HepG2 (cell line): ENCODE data around the gene FAM240A. TPM values are rescaled to one million over a fixed set of nuclear protein-coding genes. Genes with fewer than 3 reads are reported as not detected.

Source experiments
- CBX2 ChIP-seq, 2 experiments: fragments of 200-600 bp in 1 of 2; sonication (generic); formaldehyde crosslinking in 1 of 2; IDR thresholded peaks; 2 replicates each; pipeline versions ENCODE4 v1.7.0 to v1.8.1; 2018 to 2022; ENCODE audit warnings: low read depth in 2 of 2, low read length in 1 of 2, mild to moderate bottlenecking in 1 of 2, missing genetic modification reagents in 1 of 2
- PPARG ChIP-seq: conservative IDR thresholded peaks from 2 replicates; pipeline ENCODE4 v1.6.1; 2016; ENCODE audit warnings: missing biosample characterization, missing genetic modification reagents
- RXRA ChIP-seq: sonication (generic); formaldehyde crosslinking; IDR thresholded peaks from 2 replicates; pipeline ENCODE4 v1.5.1; 2020; ENCODE audit warnings: missing genetic modification reagents
- SMYD3 ChIP-seq: sonication (generic); formaldehyde crosslinking; IDR thresholded peaks from 2 replicates; pipeline ENCODE4 v1.8.1; 2023; ENCODE audit warnings: mild to moderate bottlenecking, missing genetic modification reagents
- THAP11 ChIP-seq: IDR thresholded peaks from 2 replicates; pipeline ENCODE4 v1.6.1; 2016; ENCODE audit warnings: missing biosample characterization, missing genetic modification reagents
- U2AF2 ChIP-seq: fragments of 200-400 bp; formaldehyde crosslinking; IDR thresholded peaks from 2 replicates; pipeline ENCODE4 v1.6.1; 2017; ENCODE audit warnings: low read depth, mild to moderate bottlenecking, low read length
- ZNF629 ChIP-seq: sonication (generic); formaldehyde crosslinking; conservative IDR thresholded peaks from 2 replicates; pipeline ENCODE4 v1.5.0; 2020; ENCODE audit warnings: missing genetic modification reagents
- ZSCAN9 ChIP-seq: IDR thresholded peaks from 2 replicates; pipeline ENCODE4 v1.6.1; 2016; ENCODE audit warnings: borderline replicate concordance
- polyA plus RNA-seq, 8 experiments: library from polyadenylated mRNA; depleted of rRNA in 3 of 8; stranded (reverse) in 7 of 8; unstranded in 1 of 8; fragments of >200 nt; fragmentation: Illumina TruSeq in 4 of 8; extraction: Trizol in 4 of 8; gene quantifications; 2 replicates each; pipeline versions ENCODE4 v1.2.1 to v1.2.3, GENCODE V29; 2011 to 2016; ENCODE audit warnings: low read depth in 4 of 8, missing spikeins in 1 of 8, mixed read lengths in 1 of 8; ENCODE audit not compliant: insufficient read depth in 1 of 8
- total RNA-seq, 5 experiments: library from RNA; depleted of rRNA; stranded (reverse); fragments of >200 nt; fragmentation: Illumina TruSeq; extraction: Trizol; gene quantifications; 2 replicates each; pipeline ENCODE4 v1.2.3, GENCODE V29; 2016; ENCODE audit warnings: low read depth in 1 of 5
- TF ChIP-seq, protein P1 (sequence below): sonication (generic); formaldehyde crosslinking; IDR thresholded peaks from 2 replicates; pipeline ENCODE4 v1.8.0; 2022; ENCODE audit warnings: missing genetic modification reagents, mild to moderate bottlenecking, moderate library complexity, borderline replicate concordance
- TF ChIP-seq, protein P2 (sequence below): sonication (generic); formaldehyde crosslinking; IDR thresholded peaks from 2 replicates; pipeline ENCODE4 v1.8.0; 2022; ENCODE audit warnings: mild to moderate bottlenecking, missing genetic modification reagents; ENCODE audit not compliant: insufficient replicate concordance
- TF ChIP-seq, protein P3 (sequence below): IDR thresholded peaks from 2 replicates; pipeline ENCODE4 v1.6.1; 2016; ENCODE audit warnings: missing compliant biosample characterization, missing genetic modification reagents, borderline replicate concordance

Gene FAM240A
- total and polyA plus RNA-seq, 2 of the 13 experiments (the other 11 are each of a cell fraction or from before 2014, with no cell fraction given) = not detected

DNA sequence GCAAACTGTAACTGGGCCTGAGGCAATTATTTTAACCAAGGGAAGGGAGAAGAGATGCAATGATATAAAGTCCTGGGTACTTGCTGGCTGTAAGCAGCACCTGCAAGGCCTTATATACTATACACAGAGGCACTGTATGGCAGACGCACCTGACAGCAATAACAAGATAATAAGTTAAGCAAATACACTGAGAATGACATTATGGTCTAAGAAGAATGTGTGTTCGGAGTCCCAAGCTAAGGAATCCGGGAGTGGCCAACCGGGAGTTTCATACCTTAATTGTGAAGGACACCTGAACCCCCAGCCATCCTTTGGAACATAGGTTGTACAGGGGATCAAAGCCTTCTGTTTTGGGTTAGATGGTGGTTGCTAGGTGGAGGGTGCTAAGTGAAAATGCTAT is 13.7 kb downstream of the FAM240A start (continued):
- TF ChIP-seq SMYD3 = no peak
- no peak for TF ChIP-seq RXRA (CRISPR knock-in tag)
- no peak for TF ChIP-seq ZNF629 (CRISPR knock-in tag)
- TF ChIP-seq THAP11 (CRISPR knock-in tag) = no peak
- TF ChIP-seq U2AF2 = no peak
- TF ChIP-seq, protein P1, sequence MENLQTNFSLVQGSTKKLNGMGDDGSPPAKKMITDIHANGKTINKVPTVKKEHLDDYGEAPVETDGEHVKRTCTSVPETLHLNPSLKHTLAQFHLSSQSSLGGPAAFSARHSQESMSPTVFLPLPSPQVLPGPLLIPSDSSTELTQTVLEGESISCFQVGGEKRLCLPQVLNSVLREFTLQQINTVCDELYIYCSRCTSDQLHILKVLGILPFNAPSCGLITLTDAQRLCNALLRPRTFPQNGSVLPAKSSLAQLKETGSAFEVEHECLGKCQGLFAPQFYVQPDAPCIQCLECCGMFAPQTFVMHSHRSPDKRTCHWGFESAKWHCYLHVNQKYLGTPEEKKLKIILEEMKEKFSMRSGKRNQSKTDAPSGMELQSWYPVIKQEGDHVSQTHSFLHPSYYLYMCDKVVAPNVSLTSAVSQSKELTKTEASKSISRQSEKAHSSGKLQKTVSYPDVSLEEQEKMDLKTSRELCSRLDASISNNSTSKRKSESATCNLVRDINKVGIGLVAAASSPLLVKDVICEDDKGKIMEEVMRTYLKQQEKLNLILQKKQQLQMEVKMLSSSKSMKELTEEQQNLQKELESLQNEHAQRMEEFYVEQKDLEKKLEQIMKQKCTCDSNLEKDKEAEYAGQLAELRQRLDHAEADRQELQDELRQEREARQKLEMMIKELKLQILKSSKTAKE (CRISPR knock-in tag) = no peak
- no peak for TF ChIP-seq ZSCAN9 (CRISPR knock-in tag)
- TF ChIP-seq, protein P2, sequence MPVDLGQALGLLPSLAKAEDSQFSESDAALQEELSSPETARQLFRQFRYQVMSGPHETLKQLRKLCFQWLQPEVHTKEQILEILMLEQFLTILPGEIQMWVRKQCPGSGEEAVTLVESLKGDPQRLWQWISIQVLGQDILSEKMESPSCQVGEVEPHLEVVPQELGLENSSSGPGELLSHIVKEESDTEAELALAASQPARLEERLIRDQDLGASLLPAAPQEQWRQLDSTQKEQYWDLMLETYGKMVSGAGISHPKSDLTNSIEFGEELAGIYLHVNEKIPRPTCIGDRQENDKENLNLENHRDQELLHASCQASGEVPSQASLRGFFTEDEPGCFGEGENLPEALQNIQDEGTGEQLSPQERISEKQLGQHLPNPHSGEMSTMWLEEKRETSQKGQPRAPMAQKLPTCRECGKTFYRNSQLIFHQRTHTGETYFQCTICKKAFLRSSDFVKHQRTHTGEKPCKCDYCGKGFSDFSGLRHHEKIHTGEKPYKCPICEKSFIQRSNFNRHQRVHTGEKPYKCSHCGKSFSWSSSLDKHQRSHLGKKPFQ = no peak
- TF ChIP-seq CBX2 (IDR thresholded peaks at IDR 0.05; ENCODE audit: low read depth, low read length) = no peak
- no peak for TF ChIP-seq CBX2 (CRISPR knock-in tag; IDR thresholded peaks at IDR 0.05; ENCODE audit: low read depth)
- no peak for TF ChIP-seq PPARG
- TF ChIP-seq, protein P3, sequence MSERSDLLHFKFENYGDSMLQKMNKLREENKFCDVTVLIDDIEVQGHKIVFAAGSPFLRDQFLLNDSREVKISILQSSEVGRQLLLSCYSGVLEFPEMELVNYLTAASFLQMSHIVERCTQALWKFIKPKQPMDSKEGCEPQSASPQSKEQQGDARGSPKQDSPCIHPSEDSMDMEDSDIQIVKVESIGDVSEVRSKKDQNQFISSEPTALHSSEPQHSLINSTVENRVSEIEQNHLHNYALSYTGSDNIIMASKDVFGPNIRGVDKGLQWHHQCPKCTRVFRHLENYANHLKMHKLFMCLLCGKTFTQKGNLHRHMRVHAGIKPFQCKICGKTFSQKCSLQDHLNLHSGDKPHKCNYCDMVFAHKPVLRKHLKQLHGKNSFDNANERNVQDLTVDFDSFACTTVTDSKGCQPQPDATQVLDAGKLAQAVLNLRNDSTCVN (CRISPR knock-in tag) = no peak
- TF ChIP-seq, all 625 proteins: peak for 0
